Testis (tissue), 3 donors: ENCODE measurements around the gene ZBTB20. TPM values are rescaled to one million over a fixed set of nuclear protein-coding genes. Genes with fewer than 3 reads are reported as not detected.
A peak's percentile ranks its signal among the peaks of the same experiment; 100 is the strongest.

Experiments used
- DNase-seq: peaks from one replicate; pipeline ENCODE4 v3.0.0-alpha.2; 2019
- H3K27ac ChIP-seq, 2 donors: fragments of 200-600 bp; sonication (generic); one replicate each; pipeline ENCODE4 v1.5.1; 2019
- H3K27me3 ChIP-seq: fragments of 200-600 bp; sonication (generic); one replicate; pipeline ENCODE4 v1.5.1; 2019
- H3K36me3 ChIP-seq: fragments of 200-600 bp; sonication (generic); one replicate; pipeline ENCODE4 v1.5.1; 2017; ENCODE audit warnings: low read depth; ENCODE audit errors: missing control alignments
- H3K4me1 ChIP-seq: fragments of 200-600 bp; sonication (generic); one replicate; pipeline ENCODE4 v1.5.1; 2019
- H3K4me3 ChIP-seq, 2 donors: fragments of 200-600 bp; sonication (generic); one replicate each; pipeline ENCODE4 v1.5.1; 2017 to 2019
- H3K9me3 ChIP-seq: fragments of 200-600 bp; sonication (generic); one replicate; pipeline ENCODE4 v1.5.1; 2017
- POLR2A ChIP-seq: fragments of 450-650 bp; IDR thresholded peaks from one replicate; pipeline ENCODE4 v1.6.1; 2017; ENCODE audit warnings: antibody characterized with exemption, mild to moderate bottlenecking, moderate library complexity
- WGBS, 2 donors: methylation state at CpG; one replicate each; pipeline ENCODE4 v1.1.5; 2018; 5-methylcytosine and 5-hydroxymethylcytosine counted together
- intact Hi-C: fragments of 100-400 bp; cut with DNase I; formaldehyde crosslinking; loops from one replicate; pipeline ENCODE4 v1.15.1; 2023; ENCODE audit warnings: low total_unique reads
- polyA plus RNA-seq: library from polyadenylated mRNA; stranded (reverse); fragments of 350-450 nt; fragmentation: Illumina TruSeq; extraction: RNeasy Lipid Tissue Mini Kit (QIAGEN cat#74804); gene quantifications from one replicate; pipeline ENCODE4 v1.2.3, GENCODE V29; 2014; ENCODE audit warnings: low read depth, low replicate concordance; ENCODE audit not compliant: insufficient read depth
- total RNA-seq, 2 donors: library from RNA; depleted of rRNA; stranded (reverse); fragments of >200 nt; gene quantifications; one replicate each; pipeline ENCODE4 v1.2.3, GENCODE V29; 2016
- TF ChIP-seq, protein P1 (sequence below), 3 experiments: fragments of 450-650 bp in 2 of 3; fragments of 200-600 bp in 1 of 3; sonication (generic) in 1 of 3; IDR thresholded peaks; one replicate each; pipeline ENCODE4 v1.5.1; 2016 to 2019; ENCODE audit warnings: antibody characterized with exemption in 3 of 3, mild to moderate bottlenecking in 2 of 3, moderate library complexity in 1 of 3

The ZBTB20 gene
- total and polyA plus RNA-seq, 3 donors from 2014 or later, result 36.8 to 179 (median 126) TPM

GRCh38 chr3:114417675-114418074 lies 729.4 kb downstream of the ZBTB20 start:
- Histone ChIP-seq H3K27ac (peak overlapping the region; percentile 2 to 48), H3K9me3 (no peaks in the 10 kb centered on the region), H3K36me3 (no peaks in the 10 kb centered on the region), H3K4me3 (no peak overlapping the region), H3K27me3 (no peaks in the 10 kb centered on the region), H3K4me1 (peaks cover 36% of the 10 kb centered on the region)
- intact Hi-C loops, result no loop called here
- WGBS, 2 donors, result 76 to 94% methylated on average over 3 of the region's 3 CpGs
- TF ChIP-seq POLR2A, result no peak
- TF ChIP-seq, protein P1, sequence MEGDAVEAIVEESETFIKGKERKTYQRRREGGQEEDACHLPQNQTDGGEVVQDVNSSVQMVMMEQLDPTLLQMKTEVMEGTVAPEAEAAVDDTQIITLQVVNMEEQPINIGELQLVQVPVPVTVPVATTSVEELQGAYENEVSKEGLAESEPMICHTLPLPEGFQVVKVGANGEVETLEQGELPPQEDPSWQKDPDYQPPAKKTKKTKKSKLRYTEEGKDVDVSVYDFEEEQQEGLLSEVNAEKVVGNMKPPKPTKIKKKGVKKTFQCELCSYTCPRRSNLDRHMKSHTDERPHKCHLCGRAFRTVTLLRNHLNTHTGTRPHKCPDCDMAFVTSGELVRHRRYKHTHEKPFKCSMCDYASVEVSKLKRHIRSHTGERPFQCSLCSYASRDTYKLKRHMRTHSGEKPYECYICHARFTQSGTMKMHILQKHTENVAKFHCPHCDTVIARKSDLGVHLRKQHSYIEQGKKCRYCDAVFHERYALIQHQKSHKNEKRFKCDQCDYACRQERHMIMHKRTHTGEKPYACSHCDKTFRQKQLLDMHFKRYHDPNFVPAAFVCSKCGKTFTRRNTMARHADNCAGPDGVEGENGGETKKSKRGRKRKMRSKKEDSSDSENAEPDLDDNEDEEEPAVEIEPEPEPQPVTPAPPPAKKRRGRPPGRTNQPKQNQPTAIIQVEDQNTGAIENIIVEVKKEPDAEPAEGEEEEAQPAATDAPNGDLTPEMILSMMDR (IDR thresholded peaks at IDR 0.05), result no peak
- DNase-seq, result no peak

- H3K27ac ChIP-seq, result peak overlapping the region; percentile 2 to 48
- no peaks in the 10 kb centered on the region for H3K27me3 ChIP-seq
- no peak overlapping the region for H3K4me3 ChIP-seq
- TF ChIP-seq, protein P1 (IDR thresholded peaks at IDR 0.05), result no peak
- TF ChIP-seq POLR2A, result no peak
- peaks cover 40% of the 10 kb centered on the region for H3K4me1 ChIP-seq
- H3K36me3 ChIP-seq, result no peaks in the 10 kb centered on the region
- H3K9me3 ChIP-seq, result no peaks in the 10 kb centered on the region
- 59 to 63% methylated on average over 5 of the region's 5 CpGs for WGBS, 2 donors
- intact Hi-C loops, result no loop called here
- DNase-seq, result no peak
Measured at GRCh38 chr3:114417265-114417664, 729.8 kb downstream of the ZBTB20 start.

DNA sequence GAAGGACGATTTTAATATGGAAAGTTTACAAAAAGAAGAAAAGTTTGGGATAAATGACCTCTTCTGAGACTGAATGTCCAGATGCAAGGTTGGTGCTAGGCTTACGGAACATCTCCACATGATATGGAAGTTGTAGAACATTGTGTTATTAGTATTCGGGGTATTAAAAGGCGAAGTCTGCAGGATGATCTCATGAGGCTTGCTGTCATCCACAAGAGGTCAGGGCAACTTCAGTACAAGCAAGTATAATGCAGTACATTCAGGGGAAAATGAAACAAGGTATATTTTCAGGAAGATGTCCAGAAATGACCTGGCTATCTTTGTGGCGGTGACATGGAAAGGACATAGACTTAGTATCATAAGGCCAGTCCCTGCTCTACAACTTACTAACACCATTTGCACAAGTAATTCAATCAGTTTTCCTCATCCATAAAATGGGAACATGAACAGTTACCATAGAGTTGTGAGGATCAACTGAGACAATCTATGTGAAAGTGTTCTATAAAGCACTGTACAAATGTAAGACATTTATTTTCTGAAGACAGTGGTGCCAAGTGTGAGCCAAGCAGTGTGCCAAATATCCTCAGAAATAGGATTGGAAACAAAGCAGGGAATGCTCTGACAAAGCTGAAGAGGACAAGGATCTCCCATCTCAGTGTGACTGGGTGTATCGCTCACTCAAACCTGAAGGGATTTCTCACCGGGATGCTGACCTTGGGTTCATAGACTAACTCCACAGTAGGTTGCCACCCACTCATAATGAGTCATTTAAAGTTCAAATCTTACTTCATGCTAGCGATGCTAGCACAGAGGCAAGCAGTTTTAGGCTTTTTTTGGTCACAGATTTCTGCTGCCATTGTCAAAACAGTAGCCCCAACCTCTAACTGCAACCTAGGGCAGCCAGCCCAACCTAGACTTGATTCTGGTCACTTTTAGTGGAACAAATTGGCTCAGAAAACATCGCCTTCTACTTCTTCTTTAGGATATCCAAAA lies 735.0 kb downstream of the ZBTB20 start:
- peaks cover 56% of the 10 kb centered on the region for H3K4me1 ChIP-seq
- intact Hi-C loops, result no loop called here

GRCh38 chr3:114411190-114411668 lies 735.9 kb downstream of the ZBTB20 start:
- H3K27ac ChIP-seq, result peak overlapping the region; percentile 65 to 89
- 35 to 44% methylated on average over 3 of the region's 3 CpGs for WGBS, 2 donors
- no peak for TF ChIP-seq POLR2A
- TF ChIP-seq, protein P1 (IDR thresholded peaks at IDR 0.05), result no peak
- intact Hi-C loops, result no loop called here
- no peak for DNase-seq
- H3K4me3 ChIP-seq, result no peak overlapping the region
- H3K4me1 ChIP-seq, result peaks cover 63% of the 10 kb centered on the region
- no peaks in the 10 kb centered on the region for H3K9me3 ChIP-seq
- H3K27me3 ChIP-seq, result no peaks in the 10 kb centered on the region
- H3K36me3 ChIP-seq, result no peaks in the 10 kb centered on the region

More for the DNA sequence above, 735.0 kb downstream of the ZBTB20 start:
- H3K4me3 ChIP-seq, result no peak overlapping the region
- DNase-seq, result peak; percentile 58
- no peaks in the 10 kb centered on the region for H3K9me3 ChIP-seq
- 33 to 48% methylated on average over 9 of the region's 9 CpGs for WGBS, 2 donors
- TF ChIP-seq, protein P1 (IDR thresholded peaks at IDR 0.05), result no peak
- TF ChIP-seq POLR2A, result no peak
- H3K27me3 ChIP-seq, result no peaks in the 10 kb centered on the region
- H3K27ac ChIP-seq, result peak overlapping the region; percentile 65 to 89
- H3K36me3 ChIP-seq, result no peaks in the 10 kb centered on the region
